Uterus (tissue), 4 donors: ENCODE measurements around the gene COL18A1. TPM values are rescaled to one million over a fixed set of nuclear protein-coding genes. Genes with fewer than 3 reads are reported as not detected.

ENCODE experiments used
- DNase-seq, 2 donors: peaks; one replicate each; pipeline ENCODE4 v3.0.0-alpha.2; 2019 to 2020
- H3K27ac ChIP-seq, 2 donors: fragments of 200-600 bp; sonication (generic); 1 replicate in 1 of 2; 2 replicates in 1 of 2; pipeline ENCODE4 v1.5.1; 2016 to 2018
- H3K27me3 ChIP-seq, 2 donors: fragments of 200-600 bp; sonication (generic); one replicate each; pipeline ENCODE4 v1.5.1; 2018 to 2019; ENCODE audit warnings: control low read depth in 1 of 2
- H3K36me3 ChIP-seq, 2 donors: fragments of 200-600 bp; sonication (generic); one replicate each; pipeline ENCODE4 v1.5.1; 2019; ENCODE audit warnings: control low read depth in 1 of 2
- H3K4me1 ChIP-seq, 2 donors: fragments of 200-600 bp; sonication (generic); one replicate each; pipeline ENCODE4 v1.5.1; 2018 to 2019; ENCODE audit warnings: control low read depth in 1 of 2
- H3K4me3 ChIP-seq, 2 donors: fragments of 200-600 bp; sonication (generic); 1 replicate in 1 of 2; 2 replicates in 1 of 2; pipeline ENCODE4 v1.5.1; 2018 to 2019; ENCODE audit warnings: mild to moderate bottlenecking in 1 of 2
- H3K9me3 ChIP-seq, 2 donors: fragments of 200-600 bp; sonication (generic); one replicate each; pipeline ENCODE4 v1.5.1; 2019; ENCODE audit warnings: control low read depth in 1 of 2
- POLR2A ChIP-seq, 2 donors: fragments of 450-650 bp; IDR thresholded peaks; one replicate each; pipeline ENCODE4 v1.6.1; 2016; ENCODE audit warnings: antibody characterized with exemption in 2 of 2, mild to moderate bottlenecking in 1 of 2, moderate library complexity in 1 of 2
- intact Hi-C: fragments of 100-400 bp; cut with DNase I; formaldehyde crosslinking; loops from one replicate; pipeline ENCODE4 v1.15.1; 2023; ENCODE audit warnings: low total_unique reads
- microRNA-seq: library from miRNA; unstranded; fragments of <30 nt; microRNA quantifications from one replicate; pipeline ENCODE4, GENCODE V29; 2016; ENCODE audit warnings: borderline microRNAs expressed, borderline replicate concordance
- small RNA-seq: library from RNA; depleted of rRNA; stranded (forward); fragments of <200 nt; gene quantifications from one replicate; pipeline ENCODE3, GENCODE V24; 2016
- total RNA-seq, 4 donors: library from RNA; depleted of rRNA in 3 of 4; stranded (reverse); fragments of >200 nt in 3 of 4; gene quantifications; one replicate each; pipeline versions ENCODE4 v1.1.0 to v1.2.4, GENCODE V29; 2014 to 2023
- TF ChIP-seq, protein P1 (sequence below), 4 experiments: fragments of 200-600 bp in 2 of 4; fragments of 450-650 bp in 2 of 4; sonication (generic) in 2 of 4; IDR thresholded peaks; one replicate each; pipeline ENCODE4 v1.5.1; 2016 to 2019; ENCODE audit warnings: antibody characterized with exemption in 4 of 4, mild to moderate bottlenecking in 2 of 4, moderate library complexity in 1 of 4
- donor health status: DM: yes; HTN: yes; CAD: no.

The COL18A1 gene
- total RNA-seq, 4 donors from 2014 or later, result 73.0 to 223 (median 152) TPM

DNA sequence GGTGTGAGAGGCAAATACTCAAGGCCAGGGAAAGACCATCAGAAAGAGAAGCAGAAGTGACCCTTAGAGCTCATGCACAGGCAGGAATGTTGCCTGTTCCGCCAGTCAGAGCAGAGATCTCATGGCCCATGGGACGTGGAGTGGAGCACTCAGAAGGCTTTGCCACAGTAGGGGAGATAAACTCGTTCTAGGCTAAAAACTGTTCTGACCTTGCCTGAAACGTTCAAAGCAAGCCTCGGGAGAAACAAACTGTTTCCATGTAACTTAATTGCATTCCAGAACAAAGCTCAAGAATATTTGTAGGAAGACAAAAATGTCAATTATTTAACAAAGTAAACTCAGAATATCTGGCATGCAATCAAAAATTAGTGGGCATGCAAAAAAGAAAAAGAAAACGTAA, 158.0 kb downstream of the COL18A1 start:
- Histone ChIP-seq H3K9me3 (no peaks in the 10 kb centered on the region), H3K4me1 (no peaks in the 10 kb centered on the region), H3K36me3 (no peaks in the 10 kb centered on the region), H3K27ac (no peak overlapping the region), H3K27me3 (no peaks in the 10 kb centered on the region), H3K4me3 (no peak overlapping the region)
- TF ChIP-seq, protein P1, sequence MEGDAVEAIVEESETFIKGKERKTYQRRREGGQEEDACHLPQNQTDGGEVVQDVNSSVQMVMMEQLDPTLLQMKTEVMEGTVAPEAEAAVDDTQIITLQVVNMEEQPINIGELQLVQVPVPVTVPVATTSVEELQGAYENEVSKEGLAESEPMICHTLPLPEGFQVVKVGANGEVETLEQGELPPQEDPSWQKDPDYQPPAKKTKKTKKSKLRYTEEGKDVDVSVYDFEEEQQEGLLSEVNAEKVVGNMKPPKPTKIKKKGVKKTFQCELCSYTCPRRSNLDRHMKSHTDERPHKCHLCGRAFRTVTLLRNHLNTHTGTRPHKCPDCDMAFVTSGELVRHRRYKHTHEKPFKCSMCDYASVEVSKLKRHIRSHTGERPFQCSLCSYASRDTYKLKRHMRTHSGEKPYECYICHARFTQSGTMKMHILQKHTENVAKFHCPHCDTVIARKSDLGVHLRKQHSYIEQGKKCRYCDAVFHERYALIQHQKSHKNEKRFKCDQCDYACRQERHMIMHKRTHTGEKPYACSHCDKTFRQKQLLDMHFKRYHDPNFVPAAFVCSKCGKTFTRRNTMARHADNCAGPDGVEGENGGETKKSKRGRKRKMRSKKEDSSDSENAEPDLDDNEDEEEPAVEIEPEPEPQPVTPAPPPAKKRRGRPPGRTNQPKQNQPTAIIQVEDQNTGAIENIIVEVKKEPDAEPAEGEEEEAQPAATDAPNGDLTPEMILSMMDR (IDR thresholded peaks at IDR 0.05), result no peak
- no peak for TF ChIP-seq POLR2A (IDR thresholded peaks at IDR 0.05)
- DNase-seq, result no peak
- intact Hi-C loops, result no loop called here

Small RNA genes lying within 50 kb of the gene (microRNA-seq; reads per million reads assigned to microRNA genes)
- gene MIR6815, result 3.4 reads per million

Small RNA genes lying within 50 kb of the gene (small RNA-seq; reads per million reads assigned to genes)
- gene MIR6815, result not detected
- not detected for gene MTCO1P3

Other genes with a start within 250 kb of the COL18A1 start
- gene POFUT2, start 117.3 kb upstream of the COL18A1 start, total RNA-seq, result 10 to 100 TPM in 3 of 4 donors, 1 to 10 TPM in 1; 6.2 to 49.7 (median 24.6) TPM
- 10 to 100 TPM in 2 of 4 donors, 1 to 10 TPM in 1, not detected in 1; 7.6 to 12.8 (median 10.3) TPM for gene SLC19A1, start 137.3 kb downstream of the COL18A1 start, total RNA-seq
- 1 to 10 TPM in 2 of 4 donors, under 1 TPM in 1, not detected in 1; 0.77 to 8.6 (median 3.2) TPM for gene PCBP3, start 238.6 kb downstream of the COL18A1 start, total RNA-seq